HTERT RPE-1 (cell line): ENCODE data around the gene TMEM207.

Source experiments
- in situ Hi-C: fragments of 300-500 bp; cut with MboI; formaldehyde crosslinking; loops from 4 replicates; pipeline ENCODE4 v1.14.3; 2020; ENCODE audit warnings: low sequenced_read_pairs

The TMEM207 gene

GRCh38 chr3:190387578-190388213, 62.0 kb downstream of the TMEM207 start, which contains the start of gene CLDN16:
Gene CLDN16, plus strand, starts transcription at chr3:190388163. Its CDS starts 167 bp downstream, at chr3:190388330.
- in situ Hi-C loops, result no loop called here

- in situ Hi-C loops, result no loop called here
Observed at GRCh38 chr3:190385731-190386688, 63.7 kb downstream of the TMEM207 start.

GRCh38 chr3:190384309-190384756, 65.4 kb downstream of the TMEM207 start:
- in situ Hi-C loops, result no loop called here

GRCh38 chr3:190382082-190382481, 67.6 kb downstream of the TMEM207 start:
- in situ Hi-C loops, result no loop called here

- in situ Hi-C loops, result no loop called here
Observed at GRCh38 chr3:190381441-190381840, 68.3 kb downstream of the TMEM207 start.

GRCh38 chr3:190380184-190380583, 69.5 kb downstream of the TMEM207 start:
- in situ Hi-C loops, result no loop called here
